ENCODE results near the gene SCAF1. TPM values are rescaled to one million over a fixed set of nuclear protein-coding genes. Genes with fewer than 3 reads are reported as not detected.
A peak's percentile ranks its signal among the peaks of the same experiment; 100 is the strongest.
"Not testable (repeated sequence)": the region's sequence is repeated elsewhere in the genome, so short reads cannot be mapped to it uniquely, and the experiment has no call there.

Gene SCAF1
- total RNA-seq, 1 donor = 18.1 TPM

GRCh38 chr19:49631014-49631588, 10.9 kb upstream of the SCAF1 start:
- no peak for DNase-seq (ENCODE audit: low read depth)
- no peak overlapping the region for H3K4me3 ChIP-seq (ENCODE audit: low read depth, low read length)
- TF ChIP-seq CTCF (IDR thresholded peaks at IDR 0.05; ENCODE audit: insufficient read depth, low read depth, low read length) = no peak

GRCh38 chr19:49631610-49632192, 10.3 kb upstream of the SCAF1 start:
- no peak for TF ChIP-seq CTCF (IDR thresholded peaks at IDR 0.05; ENCODE audit: insufficient read depth, low read depth, low read length)
- no peak for DNase-seq (ENCODE audit: low read depth)
- H3K4me3 ChIP-seq (ENCODE audit: low read depth, low read length) = no peak overlapping the region

GRCh38 chr19:49632576-49632975, 9.4 kb upstream of the SCAF1 start:
- TF ChIP-seq CTCF (IDR thresholded peaks at IDR 0.05; ENCODE audit: insufficient read depth, low read depth, low read length) = no peak
- no peak for DNase-seq (ENCODE audit: low read depth)
- no peak overlapping the region for H3K4me3 ChIP-seq (ENCODE audit: low read depth, low read length)

GRCh38 chr19:49633273-49633672, 8.7 kb upstream of the SCAF1 start:
- peak; percentile 36 for DNase-seq (ENCODE audit: low read depth)
- H3K4me3 ChIP-seq (ENCODE audit: low read depth, low read length) = not testable (repeated sequence)

GRCh38 chr19:49635530-49636232, 6.3 kb upstream of the SCAF1 start:
- peak; percentile 14 for TF ChIP-seq CTCF (IDR thresholded peaks at IDR 0.05; ENCODE audit: insufficient read depth, low read depth, low read length)
- no peak overlapping the region for H3K4me3 ChIP-seq (ENCODE audit: low read depth, low read length)
- no peak for DNase-seq (ENCODE audit: low read depth)

GRCh38 chr19:49636233-49636932, 5.6 kb upstream of the SCAF1 start:
- TF ChIP-seq CTCF (IDR thresholded peaks at IDR 0.05; ENCODE audit: insufficient read depth, low read depth, low read length) = no peak
- no peak for DNase-seq (ENCODE audit: low read depth)
- H3K4me3 ChIP-seq (ENCODE audit: low read depth, low read length) = no peak overlapping the region

Measured in fibroblast of villous mesenchyme (primary cell).